Common myeloid progenitor, CD34-positive (primary cell): ENCODE measurements around the gene ABHD17C.

ENCODE experiments used
- CTCF ChIA-PET: fragments of 350-600 bp; sonication (Branson Sonifier 250); formaldehyde crosslinking; loops from one replicate; lab custom pipeline; 2021; ENCODE audit warnings: antibody characterized with exemption; lab: Charles Lee
- POLR2A ChIA-PET: fragments of 350-600 bp; sonication (Branson Sonifier 250); formaldehyde crosslinking; loops from one replicate; lab custom pipeline; 2021; ENCODE audit warnings: antibody characterized with exemption; lab: Charles Lee
- DNase-seq, 3 donors: peaks; one replicate each; pipeline versions ENCODE4 v3.0.0 to v3.0.0-alpha.2; 2013
- H3K27ac ChIP-seq, 2 experiments: 1 replicate in 1 of 2; 2 replicates in 1 of 2; pipeline ENCODE4 v1.7.0; 2013; ENCODE audit warnings: inconsistent platforms in 2 of 2, low read length in 2 of 2, mild to moderate bottlenecking in 2 of 2, low read depth in 1 of 2, moderate library complexity in 1 of 2; ENCODE audit not compliant: severe bottlenecking in 2 of 2, insufficient read depth in 1 of 2, poor library complexity in 1 of 2
- H3K27me3 ChIP-seq, 5 experiments: replicated peaks in 2 of 5; 1 replicate in 3 of 5; 2 replicates in 2 of 5; pipeline versions ENCODE4 v1.6.1 to v1.7.0; 2013; ENCODE audit warnings: low read length in 4 of 5, mild to moderate bottlenecking in 2 of 5, moderate library complexity in 2 of 5, inconsistent platforms in 1 of 5; ENCODE audit not compliant: insufficient read depth in 5 of 5, control insufficient read depth in 4 of 5
- H3K36me3 ChIP-seq, 4 experiments: 1 replicate in 2 of 4; 2 replicates in 2 of 4; pipeline versions ENCODE4 v1.6.1 to v1.7.0; 2013; ENCODE audit warnings: low read length in 3 of 4, control low read depth in 1 of 4, mild to moderate bottlenecking in 1 of 4; ENCODE audit not compliant: control insufficient read depth in 4 of 4, insufficient read depth in 4 of 4
- H3K4me1 ChIP-seq, 4 experiments: 1 replicate in 3 of 4; 2 replicates in 1 of 4; pipeline versions ENCODE4 v1.6.1 to v1.7.1; 2013; ENCODE audit warnings: low read length in 3 of 4, mild to moderate bottlenecking in 3 of 4, control low read depth in 1 of 4, inconsistent platforms in 1 of 4, moderate library complexity in 1 of 4; ENCODE audit not compliant: control insufficient read depth in 4 of 4, insufficient read depth in 4 of 4; ENCODE audit errors: control extremely low read depth in 1 of 4
- H3K4me3 ChIP-seq, 7 experiments: 1 replicate in 4 of 7; 2 replicates in 3 of 7; pipeline versions ENCODE4 v1.5.1 to v1.7.0; 2013; ENCODE audit warnings: mild to moderate bottlenecking in 7 of 7, low read length in 6 of 7, moderate library complexity in 6 of 7, inconsistent platforms in 2 of 7, low read depth in 2 of 7, control low read depth in 1 of 7; ENCODE audit not compliant: insufficient read depth in 4 of 7, control insufficient read depth in 1 of 7; ENCODE audit errors: extremely low read depth in 1 of 7
- H3K9me3 ChIP-seq, 5 experiments: 1 replicate in 4 of 5; 2 replicates in 1 of 5; pipeline versions ENCODE4 v1.6.1 to v1.7.1; 2013; ENCODE audit warnings: low read length in 4 of 5, mild to moderate bottlenecking in 2 of 5, inconsistent platforms in 1 of 5, low read depth in 1 of 5, moderate library complexity in 1 of 5; ENCODE audit not compliant: control insufficient read depth in 4 of 5, insufficient read depth in 2 of 5; ENCODE audit errors: control extremely low read depth in 1 of 5
- WGBS: methylation state at CpG from one replicate; pipeline ENCODE4 v1.1.5; 2013; ENCODE audit not compliant: insufficient coverage; 5-methylcytosine and 5-hydroxymethylcytosine counted together

Gene ABHD17C

GRCh38 chr15:80744415-80744814 is 49.3 kb downstream of the ABHD17C start:
- DNase-seq = no peak
- 91% methylated on average over 4 of the region's 6 CpGs for WGBS
- Histone ChIP-seq H3K9me3 (no peaks in the 10 kb centered on the region), H3K4me3 (no peak overlapping the region), H3K27ac (no peak overlapping the region), H3K27me3 (no peaks in the 10 kb centered on the region), H3K4me1 (peaks cover 0 to 8% (median 2%) of the 10 kb centered on the region in 4 experiments), H3K36me3 (no peaks in the 10 kb centered on the region)
- ChIA-PET CTCF (no interaction called here), POLR2A (no interaction called here)

- peak in 2 of 3 donors; percentile 10 to 14 for DNase-seq
- ChIA-PET CTCF (no interaction called here), POLR2A (no interaction called here)
- 20% methylated on average over 1 of the region's 1 CpG for WGBS
- Histone ChIP-seq H3K4me3 (no peak overlapping the region), H3K36me3 (no peaks in the 10 kb centered on the region), H3K4me1 (peaks cover 0 to 8% (median 2%) of the 10 kb centered on the region in 4 experiments), H3K27ac (no peak overlapping the region), H3K9me3 (no peaks in the 10 kb centered on the region), H3K27me3 (no peaks in the 10 kb centered on the region)
Measured at GRCh38 chr15:80744826-80745225, 49.7 kb downstream of the ABHD17C start.

DNA sequence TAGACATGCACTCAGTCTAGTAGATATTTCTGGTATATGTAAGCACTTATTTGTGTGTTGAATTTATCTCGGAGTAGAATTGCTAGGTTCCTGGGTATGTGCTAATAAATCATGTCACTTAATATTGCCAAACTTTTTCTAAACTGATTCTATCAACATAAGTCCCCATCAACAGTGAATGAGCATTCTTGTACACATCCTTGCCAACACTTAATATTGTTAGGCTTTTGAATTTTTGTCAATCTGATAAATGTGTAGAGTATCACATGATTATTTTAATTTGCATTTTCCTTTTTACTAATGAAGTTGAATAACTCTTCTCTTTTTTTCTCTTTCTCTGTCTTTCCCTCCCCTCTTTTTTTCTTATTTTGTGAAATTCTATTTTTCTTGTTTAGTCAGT is 50.8 kb downstream of the ABHD17C start:
- no CpG with 5 or more reads among the region's 1 CpG for WGBS
- no peak for DNase-seq
- Histone ChIP-seq H3K4me3 (no peak overlapping the region), H3K4me1 (peaks cover 0 to 6% (median 1%) of the 10 kb centered on the region in 4 experiments), H3K27ac (no peak overlapping the region), H3K27me3 (no peaks in the 10 kb centered on the region), H3K36me3 (no peaks in the 10 kb centered on the region), H3K9me3 (no peaks in the 10 kb centered on the region)
- POLR2A ChIA-PET = no interaction called here
- CTCF ChIA-PET = no interaction called here

- Histone ChIP-seq H3K9me3 (no peaks in the 10 kb centered on the region), H3K36me3 (no peaks in the 10 kb centered on the region), H3K27me3 (no peaks in the 10 kb centered on the region), H3K4me1 (no peaks in the 10 kb centered on the region), H3K4me3 (no peak overlapping the region), H3K27ac (no peak overlapping the region)
- POLR2A ChIA-PET = no interaction called here
- no peak for DNase-seq
- WGBS = 91% methylated on average over 14 of the region's 16 CpGs
- CTCF ChIA-PET = no interaction called here
Measured at GRCh38 chr15:80747317-80748053, 52.4 kb downstream of the ABHD17C start.

DNA sequence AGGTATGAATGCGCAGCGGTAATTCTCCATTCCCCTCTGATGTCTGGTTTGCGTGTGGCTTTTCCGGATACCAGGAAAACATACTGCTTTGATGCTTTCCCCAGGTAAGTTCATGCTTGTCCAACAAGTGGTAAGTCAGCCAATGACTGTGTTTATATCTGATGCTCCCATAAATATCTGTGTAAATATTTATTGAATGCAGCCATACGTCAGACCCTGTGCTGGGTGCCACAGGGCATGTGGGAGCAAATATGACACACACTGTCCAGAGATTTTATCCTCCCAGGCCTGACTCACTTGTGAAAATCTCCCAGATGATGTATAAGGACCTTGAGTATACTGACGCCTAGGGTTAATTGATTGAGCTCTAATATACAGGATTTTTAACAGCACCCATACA is 54.5 kb downstream of the ABHD17C start:
- Histone ChIP-seq H3K27me3 (no peaks in the 10 kb centered on the region), H3K4me1 (no peaks in the 10 kb centered on the region), H3K9me3 (no peaks in the 10 kb centered on the region), H3K4me3 (no peak overlapping the region), H3K27ac (no peak overlapping the region), H3K36me3 (peaks cover 0 to 4% (median 0%) of the 10 kb centered on the region in 4 experiments)
- 99% methylated on average over 6 of the region's 6 CpGs for WGBS
- CTCF ChIA-PET = no interaction called here
- no peak for DNase-seq
- POLR2A ChIA-PET = no interaction called here

DNA sequence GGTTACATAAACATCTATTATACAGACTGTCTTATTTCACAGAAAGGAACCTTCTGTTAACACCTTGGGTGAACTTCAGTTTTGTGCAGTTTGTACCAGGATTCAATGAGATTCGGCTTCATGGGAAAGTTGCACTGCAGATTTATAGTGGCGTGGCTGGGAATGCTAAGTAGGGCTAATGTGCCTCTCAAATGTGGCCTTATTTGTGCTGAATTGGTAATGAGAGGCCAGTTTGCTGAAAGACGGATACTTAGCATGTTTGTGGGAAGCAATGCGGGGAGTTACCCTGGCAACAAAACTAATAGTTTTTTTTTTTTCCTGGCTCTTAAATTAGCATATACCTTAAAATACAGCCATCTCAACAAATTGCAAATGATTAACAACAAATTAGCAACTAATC is 55.5 kb downstream of the ABHD17C start:
- POLR2A ChIA-PET = no interaction called here
- 100% methylated on average over 2 of the region's 4 CpGs for whole genome bisulfite sequencing
- Histone ChIP-seq H3K27me3 (no peaks in the 10 kb centered on the region), H3K27ac (no peak overlapping the region), H3K4me1 (no peaks in the 10 kb centered on the region), H3K36me3 (peaks cover 0 to 5% (median 0%) of the 10 kb centered on the region in 4 experiments), H3K4me3 (no peak overlapping the region), H3K9me3 (no peaks in the 10 kb centered on the region)
- DNase-seq = no peak
- CTCF ChIA-PET = no interaction called here

DNA sequence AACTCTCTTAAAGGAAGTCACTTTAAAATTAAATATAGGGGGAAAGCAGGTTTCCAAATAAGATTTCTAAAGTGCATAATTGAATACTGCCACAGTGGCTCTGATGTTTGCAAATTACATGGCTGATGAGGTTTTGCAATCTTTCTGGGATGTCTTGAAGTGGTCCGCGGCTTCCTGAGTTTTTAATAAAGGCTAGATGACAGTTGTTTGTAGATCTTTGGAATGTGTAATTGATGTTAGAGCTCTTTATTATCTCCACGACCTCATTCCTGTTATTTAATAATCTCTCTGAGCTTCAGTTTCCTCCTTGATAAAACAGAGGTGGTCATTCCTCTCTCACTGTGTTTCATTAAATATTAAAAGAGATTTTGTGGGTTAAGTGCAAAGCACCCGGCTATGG is 57.1 kb downstream of the ABHD17C start:
- Histone ChIP-seq H3K9me3 (peaks cover 0 to 2% (median 0%) of the 10 kb centered on the region in 5 experiments), H3K27ac (no peak overlapping the region), H3K36me3 (peaks cover 0 to 7% (median 0%) of the 10 kb centered on the region in 4 experiments), H3K4me1 (peaks cover 0 to 3% (median 0%) of the 10 kb centered on the region in 4 experiments), H3K4me3 (no peak overlapping the region), H3K27me3 (no peaks in the 10 kb centered on the region)
- CTCF ChIA-PET = interaction anchor here (1.6 kb wide), 1 partner anchor 24 kb away, joined by 4 read pairs; no protein-coding TSS in a partner anchor
- POLR2A ChIA-PET = no interaction called here
- DNase-seq = no peak
- WGBS = no CpG with 5 or more reads among the region's 4 CpGs
